RWPE2 (cell line): ENCODE measurements around the gene AXL.
"Not testable (repeated sequence)": the region's sequence is repeated elsewhere in the genome, so short reads cannot be mapped to it uniquely, and the experiment has no call there.

ENCODE experiments used
- ATAC-seq: fragments of 200-7000 bp; cut with Tn5 transposase; 3 replicates; pipeline ENCODE4 v1.9.1; 2021; ENCODE audit warnings: low read depth
- DNase-seq: peaks from one replicate; pipeline ENCODE4 v3.0.0-alpha.2; 2020; ENCODE audit warnings: low spot score
- H3K27ac ChIP-seq: fragments of 450-650 bp; 2 replicates; pipeline ENCODE4 v1.5.1; 2017; ENCODE audit warnings: mild to moderate bottlenecking; ENCODE audit not compliant: poor library complexity, severe bottlenecking
- H3K27me3 ChIP-seq: fragments of 250-450 bp; sonication (Bioruptor Pico); 2 replicates; pipeline ENCODE4 v1.5.1; 2021; ENCODE audit warnings: mild to moderate bottlenecking, moderate library complexity; ENCODE audit not compliant: insufficient read depth, poor library complexity, severe bottlenecking
- H3K36me3 ChIP-seq: fragments of 250-450 bp; sonication (Bioruptor Pico); 2 replicates; pipeline ENCODE4 v1.5.1; 2020; ENCODE audit warnings: low read depth, mild to moderate bottlenecking, moderate library complexity
- H3K4me1 ChIP-seq: fragments of 250-450 bp; sonication (Bioruptor Pico); 2 replicates; pipeline ENCODE4 v1.5.1; 2021; ENCODE audit warnings: mild to moderate bottlenecking, moderate library complexity; ENCODE audit not compliant: insufficient read depth, poor library complexity, severe bottlenecking
- H3K4me3 ChIP-seq: fragments of 250-450 bp; sonication (Bioruptor Pico); 2 replicates; pipeline ENCODE4 v1.5.1; 2021; ENCODE audit warnings: mild to moderate bottlenecking, moderate library complexity; ENCODE audit not compliant: severe bottlenecking
- H3K9me3 ChIP-seq: fragments of 250-450 bp; sonication (Bioruptor Pico); 2 replicates; pipeline ENCODE4 v1.5.1; 2021; ENCODE audit warnings: mild to moderate bottlenecking, moderate library complexity; ENCODE audit not compliant: severe bottlenecking
- CTCF ChIP-seq: fragments of 450-650 bp; IDR thresholded peaks from one replicate; pipeline ENCODE4 v1.5.1; 2017; ENCODE audit warnings: mild to moderate bottlenecking, moderate library complexity; ENCODE audit not compliant: poor library complexity, severe bottlenecking

AXL gene

GRCh38 chr19:41218615-41219507 lies at the start of gene AXL:
Gene AXL (plus strand): TSS chr19:41219223. CDS start chr19:41219393, 170 bp downstream.
- ATAC-seq = peak; percentile 77

GRCh38 chr19:41172297-41173164 lies 46.5 kb upstream of the AXL start:
- DNase-seq (no peak), ATAC-seq (no peak)
- Histone ChIP-seq H3K27me3 (no peaks in the 10 kb centered on the region), H3K4me3 (no peak overlapping the region), H3K4me1 (peaks cover 11% of the 10 kb centered on the region), H3K36me3 (no peaks in the 10 kb centered on the region), H3K9me3 (no peaks in the 10 kb centered on the region), H3K27ac (no peak overlapping the region)
- no peak for TF ChIP-seq CTCF

More at GRCh38 chr19:41218615-41219507, at the start of gene AXL:
- peak within 1 kb of the TSS; percentile 67 for H3K4me3 ChIP-seq
- peaks cover 31% of the 10 kb centered on the region for H3K36me3 ChIP-seq
- H3K27me3 ChIP-seq = no peaks in the 10 kb centered on the region
- H3K9me3 ChIP-seq = no peaks in the 10 kb centered on the region
- H3K27ac ChIP-seq = peak within 1 kb of the TSS; percentile 95
- DNase-seq = peak; percentile 96
- H3K4me1 ChIP-seq = peaks cover 21% of the 10 kb centered on the region
- TF ChIP-seq CTCF = no peak

- TF ChIP-seq CTCF = no peak
- H3K27ac ChIP-seq = no peak overlapping the region
- no peaks in the 10 kb centered on the region for H3K36me3 ChIP-seq
- ATAC-seq (no peak), DNase-seq (no peak)
- no peaks in the 10 kb centered on the region for H3K9me3 ChIP-seq
- no peaks in the 10 kb centered on the region for H3K27me3 ChIP-seq
- H3K4me1 ChIP-seq = peaks cover 11% of the 10 kb centered on the region
- H3K4me3 ChIP-seq = no peak overlapping the region
These were observed 44.6 kb upstream of the AXL start for GRCh38 chr19:41174297-41174928.

GRCh38 chr19:41175801-41176777 lies 42.9 kb upstream of the AXL start:
- no peaks in the 10 kb centered on the region for H3K36me3 ChIP-seq
- no peak overlapping the region for H3K4me3 ChIP-seq
- no peak for TF ChIP-seq CTCF
- no peaks in the 10 kb centered on the region for H3K27me3 ChIP-seq
- peak overlapping the region; percentile 22 for H3K27ac ChIP-seq
- no peaks in the 10 kb centered on the region for H3K9me3 ChIP-seq
- ATAC-seq = peak; percentile 91
- H3K4me1 ChIP-seq = peaks cover 11% of the 10 kb centered on the region
- peak; percentile 77 for DNase-seq

GRCh38 chr19:41180173-41180572 lies 38.9 kb upstream of the AXL start:
- DNase-seq, H3K36me3 ChIP-seq, H3K27ac ChIP-seq, H3K4me3 ChIP-seq, ATAC-seq, H3K9me3 ChIP-seq, H3K27me3 ChIP-seq: not testable (repeated sequence)
- H3K4me1 ChIP-seq = peaks cover 11% of the 10 kb centered on the region
